Globus pallidus (tissue), 1 donor: ENCODE results near the gene HOXA13.

Source experiments
- DNase-seq: peaks from one replicate; pipeline ENCODE4 v3.0.0-alpha.2; 2015; ENCODE audit warnings: low spot score

HOXA13 gene

DNA sequence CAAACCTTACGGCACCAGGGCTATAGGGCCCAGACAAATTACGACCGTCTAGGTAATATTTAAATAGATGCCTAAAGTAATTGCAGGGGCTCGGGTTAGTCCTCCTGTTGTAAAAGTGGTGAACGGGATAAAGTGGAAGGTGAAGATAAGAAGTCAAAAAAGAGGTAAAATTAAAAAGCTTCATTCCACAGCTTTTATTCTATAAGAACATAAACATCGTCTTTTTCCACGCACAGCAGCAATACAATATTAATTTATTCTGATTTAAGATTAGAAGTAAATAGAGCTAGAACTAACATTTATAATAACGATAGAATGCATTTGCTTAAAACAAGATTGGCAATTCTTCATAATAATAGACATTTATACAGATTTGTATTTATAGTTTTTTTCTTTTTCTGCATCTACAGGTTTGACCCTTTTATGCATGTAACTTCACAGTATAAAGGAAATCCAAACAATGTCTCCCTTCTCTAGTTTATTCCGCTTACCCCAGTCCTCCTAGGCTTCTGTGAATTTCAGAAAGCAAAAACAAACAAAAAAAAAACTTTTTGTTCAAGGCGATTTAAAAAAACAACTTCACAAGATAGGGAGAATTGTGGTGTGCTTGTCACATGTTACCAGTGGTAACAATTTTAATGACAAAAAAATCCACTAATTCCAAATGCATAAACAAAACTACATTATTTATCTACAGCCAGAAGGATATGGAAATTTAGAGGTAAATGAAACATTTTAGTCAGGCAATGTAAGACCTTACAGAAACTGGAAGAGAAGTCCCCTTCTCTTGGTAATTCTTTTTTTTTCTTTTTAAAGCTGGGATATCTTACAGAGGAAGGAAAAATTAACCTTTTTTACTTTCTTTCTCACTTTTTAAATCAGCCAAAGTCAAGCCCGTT lies 29.2 kb downstream of the HOXA13 start:
- no peak for DNase-seq

GRCh38 chr7:27169658-27170425 lies 30.0 kb downstream of the HOXA13 start:
- DNase-seq, result no peak

DNA sequence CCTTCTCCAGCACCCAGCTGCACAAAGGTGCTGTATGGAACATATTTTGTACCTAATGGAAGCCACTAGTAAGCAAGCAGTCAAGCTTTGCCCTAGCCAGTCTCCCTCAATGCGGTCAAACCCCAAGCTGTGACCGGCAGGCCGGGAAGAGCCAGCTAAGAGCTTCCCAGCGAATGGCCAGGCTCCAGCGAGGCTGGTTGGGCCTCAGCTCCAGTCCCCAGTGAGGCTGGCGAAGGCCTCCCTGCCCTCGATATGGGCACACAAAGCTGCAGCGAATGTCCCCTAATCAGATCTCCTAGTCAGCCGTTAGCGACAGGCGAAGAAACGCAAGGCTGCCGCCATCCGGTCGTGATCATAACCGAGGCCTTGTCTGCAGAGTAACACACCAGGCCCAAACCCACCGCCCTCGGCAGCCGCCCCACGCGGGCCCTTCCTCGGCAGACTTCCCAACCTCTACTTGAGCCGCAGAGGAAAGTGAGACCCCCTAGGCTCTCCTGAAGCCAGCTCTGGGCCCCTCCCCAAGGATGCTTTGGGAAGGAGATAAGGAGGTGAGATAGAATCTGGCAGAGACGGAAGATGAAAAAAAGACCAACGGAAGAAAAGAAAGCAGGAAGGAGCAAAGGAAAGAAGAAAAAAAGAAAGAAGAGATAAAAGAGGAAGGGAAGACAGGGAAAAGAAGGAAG lies 31.5 kb downstream of the HOXA13 start:
- DNase-seq, result no peak

DNA sequence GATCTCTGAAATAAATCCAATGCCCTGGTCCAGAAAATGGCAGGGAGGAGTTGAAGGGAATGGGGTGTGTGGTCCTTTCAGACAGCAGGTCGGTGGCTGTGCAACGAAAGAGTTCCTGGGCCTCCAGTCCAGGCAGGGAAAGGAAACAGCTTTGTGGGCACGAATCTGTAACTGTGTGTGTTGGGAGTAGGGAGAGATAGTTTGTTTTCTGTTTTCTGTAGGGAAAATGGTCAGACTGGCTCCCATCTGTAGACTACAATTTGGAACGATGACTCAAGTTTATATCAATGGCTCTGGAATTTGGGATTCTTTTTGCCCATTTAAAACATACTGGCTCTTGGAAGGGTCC lies 32.0 kb downstream of the HOXA13 start:
- DNase-seq, result no peak

- DNase-seq, result no peak
These were observed 33.1 kb downstream of the HOXA13 start for GRCh38 chr7:27166531-27167505.

GRCh38 chr7:27165996-27166530 lies 33.8 kb downstream of the HOXA13 start:
- no peak for DNase-seq

DNA sequence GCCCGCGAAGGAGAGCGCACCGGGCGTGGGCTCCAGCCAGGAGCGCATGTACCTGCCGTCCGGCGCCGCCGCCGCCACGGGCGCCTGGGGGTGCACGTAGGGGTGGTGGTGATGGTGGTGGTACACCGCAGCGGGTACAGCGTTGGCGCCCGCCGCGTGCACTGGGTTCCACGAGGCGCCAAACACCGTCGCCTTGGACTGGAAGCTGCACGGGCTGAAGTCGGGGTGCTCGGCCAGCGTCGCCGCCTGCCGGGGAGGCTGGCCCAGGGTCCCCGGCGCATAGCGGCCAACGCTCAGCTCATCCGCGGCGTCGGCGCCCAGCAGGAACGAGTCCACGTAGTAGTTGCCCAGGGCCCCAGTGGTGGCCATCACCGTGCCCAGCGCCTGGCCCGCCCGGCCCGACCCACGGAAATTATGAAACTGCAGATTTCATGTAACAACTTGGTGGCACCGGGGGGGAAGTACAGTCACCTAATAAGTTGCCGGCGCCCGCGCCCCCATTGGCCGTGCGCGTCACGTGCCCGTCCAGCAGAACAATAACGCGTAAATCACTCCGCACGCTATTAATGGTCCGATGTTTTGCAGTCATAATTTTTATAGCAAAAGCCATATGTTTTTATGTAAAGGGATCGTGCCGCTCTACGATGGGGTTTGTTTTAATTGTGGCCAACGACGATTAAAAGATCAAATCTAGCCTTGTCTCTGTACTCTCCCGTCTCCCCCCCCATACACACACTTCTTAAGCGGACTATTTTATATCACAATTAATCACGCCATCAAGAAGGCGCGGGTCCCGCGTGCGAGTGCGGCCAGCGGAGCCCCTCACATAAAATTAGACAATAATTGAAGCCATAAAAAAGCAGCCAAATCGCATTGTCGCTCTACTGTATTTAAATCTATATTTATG lies 34.5 kb downstream of the HOXA13 start, which contains the start of gene HOXA9:
HOXA9 (minus strand) TSS at position 449 of the 907 bp plus-strand sequence; CDS start at position 369, 80 bp downstream.
- no peak for DNase-seq

GRCh38 chr7:27164367-27165088 lies 35.4 kb downstream of the HOXA13 start:
- DNase-seq, result no peak

- no peak for DNase-seq
These were observed 35.9 kb downstream of the HOXA13 start for GRCh38 chr7:27164045-27164366.

- DNase-seq, result no peak
These were observed 36.4 kb downstream of the HOXA13 start for GRCh38 chr7:27163288-27164044.

- DNase-seq, result no peak
These were observed 37.2 kb downstream of the HOXA13 start for GRCh38 chr7:27162561-27163287.

DNA sequence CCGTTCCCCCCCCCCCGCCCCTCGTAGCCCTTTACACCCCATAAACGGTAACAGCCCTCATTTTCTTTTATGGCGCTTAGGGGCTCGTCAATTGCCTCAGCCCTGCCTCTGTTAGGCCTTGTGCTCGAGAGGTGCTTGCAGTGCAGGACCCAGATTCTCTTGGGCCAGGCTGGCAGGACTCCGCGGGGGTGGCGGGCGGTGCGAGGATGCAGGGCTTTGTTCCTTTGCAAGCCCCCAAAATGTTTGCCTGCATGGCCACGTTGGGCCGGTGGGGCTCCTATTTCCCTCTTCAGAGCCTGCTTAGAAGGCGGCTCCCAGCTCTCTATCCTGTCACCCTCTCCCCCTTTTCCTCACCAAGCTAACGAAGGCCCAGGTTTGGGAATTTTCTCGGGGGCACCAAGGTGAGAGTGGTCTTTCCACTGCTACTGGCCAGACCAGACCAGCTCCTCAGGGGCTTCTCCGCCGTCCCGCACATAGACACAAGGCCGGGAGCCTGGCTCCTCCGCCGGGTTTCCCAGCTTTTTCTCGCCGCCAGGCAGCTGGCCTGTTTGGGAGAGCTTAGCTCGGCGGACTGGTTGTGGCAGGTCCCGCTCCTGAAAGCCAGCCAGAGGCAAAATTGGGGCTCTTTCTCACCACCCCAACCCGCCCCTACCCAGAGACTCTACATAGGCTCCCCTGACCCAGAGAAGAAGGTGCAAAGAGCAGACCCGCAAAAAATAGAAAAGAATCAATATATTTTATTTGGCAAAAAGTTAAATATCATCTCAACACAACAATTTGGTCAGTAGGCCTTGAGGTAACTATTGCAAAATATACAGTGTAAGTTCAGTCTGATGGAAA lies 38.0 kb downstream of the HOXA13 start:
- no peak for DNase-seq

GRCh38 chr7:27161214-27161720 lies 38.6 kb downstream of the HOXA13 start:
- DNase-seq, result peak; percentile 12

DNA sequence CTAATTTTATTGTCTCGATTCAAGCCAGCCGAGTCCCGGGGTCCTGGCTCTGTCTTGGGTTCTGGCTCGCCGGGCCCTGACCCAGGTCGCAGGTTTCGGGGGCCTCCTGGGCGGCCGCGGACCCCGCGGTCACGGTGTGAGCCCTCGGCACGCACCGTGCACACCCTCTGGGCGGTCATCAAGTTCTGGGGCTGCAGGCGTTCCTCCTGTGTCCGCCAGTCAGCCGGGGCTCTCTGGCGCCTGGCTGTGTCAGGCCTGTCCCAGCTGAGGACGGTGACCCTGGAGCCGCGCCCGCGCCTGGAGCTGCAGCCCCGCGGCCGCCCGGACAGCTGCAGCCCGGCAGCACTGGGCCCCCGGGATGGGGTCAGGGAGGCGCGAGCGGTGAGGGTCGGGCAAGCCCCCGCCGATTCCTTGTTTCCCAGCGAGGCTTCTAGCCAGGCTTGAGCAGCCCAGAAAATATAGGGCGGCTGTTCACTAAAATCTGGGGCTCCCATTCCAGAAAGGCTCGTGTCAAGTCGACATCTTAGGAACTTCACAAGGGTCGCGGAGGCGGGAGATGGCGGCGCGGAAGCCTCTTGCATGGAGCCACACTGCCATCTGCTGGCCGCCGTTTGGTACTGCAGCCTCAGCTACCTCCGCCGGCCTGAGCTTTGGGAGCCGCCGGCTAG lies 39.2 kb downstream of the HOXA13 start:
- DNase-seq, result peak; percentile 57

GRCh38 chr7:27160145-27160545 lies 39.7 kb downstream of the HOXA13 start:
- DNase-seq, result no peak
